Activated T-helper 17 cell treated with anti-CD3 and anti-CD28 coated beads, Interleukin-2, amount 50 U/mL, for 72 hours (primary cell): ENCODE data around the gene DMWD. TPM values are rescaled to one million over a fixed set of nuclear protein-coding genes. Genes with fewer than 3 reads are reported as not detected.
"Not testable (repeated sequence)": the region's sequence is repeated elsewhere in the genome, so short reads cannot be mapped to it uniquely, and the experiment has no call there.

Source experiments
- ATAC-seq: fragments of 150-1000 bp; cut with Tn5 transposase; replicated peaks from 2 replicates; pipeline ENCODE4 v1.10.0; 2021; ENCODE audit warnings: mild to moderate bottlenecking, moderate library complexity
- H3K27ac Mint-ChIP-seq: one replicate; pipeline ENCODE4 v1.8.0; 2022; ENCODE audit warnings: mixed read lengths
- H3K27me3 Mint-ChIP-seq: one replicate; pipeline ENCODE4 v1.8.0; 2022; ENCODE audit warnings: mixed read lengths
- H3K36me3 Mint-ChIP-seq: one replicate; pipeline ENCODE4 v1.8.0; 2022; ENCODE audit warnings: low read depth, mild to moderate bottlenecking, mixed read lengths
- H3K4me1 Mint-ChIP-seq: one replicate; pipeline ENCODE4 v1.8.0; 2022; ENCODE audit warnings: mixed read lengths
- H3K4me3 Mint-ChIP-seq: one replicate; pipeline ENCODE4 v1.8.0; 2022; ENCODE audit warnings: mild to moderate bottlenecking, mixed read lengths
- H3K9me3 Mint-ChIP-seq: one replicate; pipeline ENCODE4 v1.8.0; 2022; ENCODE audit warnings: mixed read lengths
- total RNA-seq, 2 donors: library from RNA; stranded (reverse); gene quantifications; one replicate each; pipeline ENCODE4 v1.2.3, GENCODE V29; 2022

DMWD gene
- total RNA-seq, 2 donors from 2014 or later, result 33.1 to 38.9 TPM

DNA sequence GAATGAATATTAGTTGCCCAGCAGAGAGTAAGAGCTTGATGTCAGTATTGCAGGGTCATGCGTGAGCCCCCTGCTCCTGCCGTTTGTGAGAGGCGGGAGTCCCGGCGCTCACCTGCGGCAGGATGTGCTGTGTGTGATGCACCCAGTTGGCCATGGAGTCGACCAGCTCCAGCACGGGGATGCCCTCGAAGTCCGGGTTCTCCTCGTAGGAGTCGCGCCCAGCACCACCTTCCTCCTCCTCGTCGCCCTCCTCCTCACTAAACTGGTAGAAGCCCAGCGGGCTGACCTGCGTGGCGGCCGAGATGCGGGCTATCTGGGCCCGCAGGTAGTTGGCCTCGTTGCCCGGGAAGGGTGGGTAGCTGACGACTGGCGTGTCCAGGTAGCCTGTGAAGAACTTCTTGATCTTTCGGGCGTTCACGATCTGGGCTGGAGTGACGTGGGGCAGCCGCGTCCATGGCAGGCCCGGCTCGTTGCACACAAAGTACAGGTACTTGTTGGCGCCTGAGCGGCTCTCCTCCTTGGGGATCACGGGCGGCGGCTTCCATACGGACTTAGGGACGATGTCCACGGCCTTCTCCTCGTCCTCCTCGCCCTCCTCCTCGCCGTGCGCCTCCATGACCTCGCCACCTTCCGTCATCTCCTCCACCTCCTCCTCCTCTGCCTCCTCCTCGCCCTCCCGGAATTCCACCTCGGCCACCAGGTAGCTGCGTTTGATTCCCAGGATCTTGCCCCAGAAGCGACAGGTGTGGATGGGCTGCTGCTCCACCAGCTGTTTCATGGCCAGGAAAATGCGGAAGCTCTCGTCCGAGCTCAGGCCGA is 11.7 kb upstream of the DMWD start:
- peaks cover 6% of the 10 kb centered on the region for H3K27me3 Mint-ChIP-seq
- no peak overlapping the region for H3K27ac Mint-ChIP-seq
- H3K36me3 Mint-ChIP-seq, result no peaks in the 10 kb centered on the region
- no peaks in the 10 kb centered on the region for H3K4me1 Mint-ChIP-seq
- H3K9me3 Mint-ChIP-seq, result no peaks in the 10 kb centered on the region
- no peak for ATAC-seq
- H3K4me3 Mint-ChIP-seq, result no peak overlapping the region

GRCh38 chr19:45801603-45802175 is 9.0 kb upstream of the DMWD start:
- Mint-ChIP-seq H3K27ac (no peak overlapping the region), H3K27me3 (peaks cover 14% of the 10 kb centered on the region), H3K9me3 (no peaks in the 10 kb centered on the region), H3K36me3 (no peaks in the 10 kb centered on the region), H3K4me3 (no peak overlapping the region), H3K4me1 (peaks cover 5% of the 10 kb centered on the region)
- no peak for ATAC-seq

GRCh38 chr19:45800070-45800553 is 7.5 kb upstream of the DMWD start:
- Mint-ChIP-seq H3K4me3 (no peak overlapping the region), H3K27ac (no peak overlapping the region), H3K36me3 (no peaks in the 10 kb centered on the region), H3K27me3 (peaks cover 14% of the 10 kb centered on the region), H3K9me3 (no peaks in the 10 kb centered on the region), H3K4me1 (peaks cover 5% of the 10 kb centered on the region)
- ATAC-seq, result no peak

GRCh38 chr19:45799541-45799940 is 6.9 kb upstream of the DMWD start:
- not testable (repeated sequence) for H3K27ac Mint-ChIP-seq, H3K36me3 Mint-ChIP-seq, H3K9me3 Mint-ChIP-seq, H3K4me1 Mint-ChIP-seq, H3K4me3 Mint-ChIP-seq, ATAC-seq
- peaks cover 19% of the 10 kb centered on the region for H3K27me3 Mint-ChIP-seq

- Mint-ChIP-seq H3K36me3 (no peaks in the 10 kb centered on the region), H3K4me1 (peaks cover 6% of the 10 kb centered on the region), H3K9me3 (no peaks in the 10 kb centered on the region), H3K4me3 (no peak overlapping the region), H3K27me3 (peaks cover 19% of the 10 kb centered on the region), H3K27ac (no peak overlapping the region)
- ATAC-seq, result peak; percentile 74
These were observed 6.4 kb upstream of the DMWD start for GRCh38 chr19:45798995-45799517.

- peaks cover 16% of the 10 kb centered on the region for H3K27me3 Mint-ChIP-seq
- peaks cover 33% of the 10 kb centered on the region for H3K4me1 Mint-ChIP-seq
- no peak overlapping the region for H3K4me3 Mint-ChIP-seq
- H3K27ac Mint-ChIP-seq, result no peak overlapping the region
- H3K9me3 Mint-ChIP-seq, result no peaks in the 10 kb centered on the region
- H3K36me3 Mint-ChIP-seq, result peaks cover 34% of the 10 kb centered on the region
- no peak for ATAC-seq
These were observed 2.0 kb upstream of the DMWD start for GRCh38 chr19:45794627-45795026.

DNA sequence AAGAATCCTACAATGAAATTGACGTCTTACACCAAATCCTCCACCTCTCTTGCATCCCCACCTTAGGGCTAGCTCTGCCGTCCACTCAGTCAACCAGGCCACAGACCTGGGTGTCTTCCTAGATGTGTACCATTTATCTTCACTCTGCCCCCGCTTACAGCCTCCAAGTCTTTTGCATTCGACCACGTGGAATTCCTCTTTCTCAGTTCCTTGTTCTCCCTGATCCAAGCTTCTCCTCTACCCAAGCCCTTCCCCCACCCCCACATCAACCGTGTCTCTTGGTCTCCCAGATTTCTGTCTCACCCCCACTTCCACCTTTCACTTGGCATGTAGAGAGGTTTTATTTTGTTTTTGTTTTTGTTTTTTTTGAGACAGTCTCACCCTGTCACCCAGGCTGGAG is 1.2 kb upstream of the DMWD start:
- H3K36me3 Mint-ChIP-seq, result peaks cover 42% of the 10 kb centered on the region

DNA sequence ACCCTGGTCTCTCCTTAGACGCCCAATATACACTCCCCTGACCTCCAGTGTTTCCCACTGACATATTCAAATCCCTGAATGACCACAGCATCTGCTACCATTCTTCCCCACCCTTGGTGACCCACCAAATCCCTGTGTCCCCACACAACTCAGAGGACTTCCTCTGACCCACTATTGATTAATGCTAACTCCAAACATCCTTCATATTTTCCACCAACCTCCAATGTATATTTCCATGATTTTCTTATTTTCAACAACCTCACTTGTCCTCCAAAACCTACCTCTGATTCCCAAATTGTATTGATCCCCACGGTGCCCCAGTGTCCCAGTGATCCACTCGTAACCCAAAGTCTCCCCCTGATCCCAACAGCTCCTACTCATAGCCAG is 526 bp upstream of the DMWD start:
- peak overlapping the region; percentile 68 for H3K4me3 Mint-ChIP-seq
- ATAC-seq, result no peak
- H3K4me1 Mint-ChIP-seq, result peaks cover 28% of the 10 kb centered on the region
- H3K9me3 Mint-ChIP-seq, result no peaks in the 10 kb centered on the region
- H3K27me3 Mint-ChIP-seq, result peaks cover 11% of the 10 kb centered on the region
- peak overlapping the region; percentile 92 for H3K27ac Mint-ChIP-seq
- H3K36me3 Mint-ChIP-seq, result peaks cover 49% of the 10 kb centered on the region

More for the DNA sequence above, 1.2 kb upstream of the DMWD start:
- Mint-ChIP-seq H3K27me3 (peaks cover 12% of the 10 kb centered on the region), H3K27ac (peak overlapping the region; percentile 92), H3K4me1 (peaks cover 29% of the 10 kb centered on the region), H3K9me3 (no peaks in the 10 kb centered on the region), H3K4me3 (peak overlapping the region; percentile 68)
- no peak for ATAC-seq

DNA sequence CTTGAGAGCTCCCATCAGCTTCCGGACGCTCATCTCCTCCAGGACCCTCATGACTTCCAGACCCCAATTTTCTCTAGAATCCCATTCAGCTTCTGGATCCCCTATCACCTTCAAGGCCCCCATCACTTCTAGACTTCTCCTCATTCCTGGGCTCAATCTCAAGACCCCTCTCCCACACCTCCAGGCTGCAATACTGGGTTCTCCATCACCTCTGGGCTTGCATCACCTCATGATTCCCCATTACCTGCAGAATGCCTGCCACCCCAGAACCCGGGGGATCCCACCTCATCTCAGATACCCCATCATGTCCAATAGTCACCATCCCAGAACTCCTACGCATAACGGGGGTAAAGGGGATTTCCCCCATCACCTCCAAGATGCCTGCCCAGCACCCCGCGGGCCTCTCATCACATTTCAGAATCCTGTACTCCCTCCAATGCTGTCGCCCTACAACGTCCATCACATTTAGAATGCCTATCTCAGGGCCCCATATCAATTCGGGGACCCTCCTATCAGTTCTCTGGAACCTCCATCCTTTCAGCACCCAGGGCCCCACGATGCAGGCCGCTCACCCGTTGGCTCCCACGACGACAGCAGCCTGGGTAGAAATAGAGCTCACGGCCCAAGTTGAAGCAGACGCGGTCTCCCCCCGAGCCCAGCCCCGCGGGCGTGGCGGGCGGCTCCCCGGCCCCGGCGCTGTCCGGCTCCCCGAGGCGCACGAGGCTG is 738 bp downstream of the DMWD start:
- Mint-ChIP-seq H3K9me3 (no peaks in the 10 kb centered on the region), H3K27ac (peak overlapping the region; percentile 92), H3K27me3 (peaks cover 8% of the 10 kb centered on the region), H3K36me3 (peaks cover 62% of the 10 kb centered on the region), H3K4me3 (peak overlapping the region; percentile 96), H3K4me1 (peaks cover 28% of the 10 kb centered on the region)
- peak; percentile 2 for ATAC-seq

DNA sequence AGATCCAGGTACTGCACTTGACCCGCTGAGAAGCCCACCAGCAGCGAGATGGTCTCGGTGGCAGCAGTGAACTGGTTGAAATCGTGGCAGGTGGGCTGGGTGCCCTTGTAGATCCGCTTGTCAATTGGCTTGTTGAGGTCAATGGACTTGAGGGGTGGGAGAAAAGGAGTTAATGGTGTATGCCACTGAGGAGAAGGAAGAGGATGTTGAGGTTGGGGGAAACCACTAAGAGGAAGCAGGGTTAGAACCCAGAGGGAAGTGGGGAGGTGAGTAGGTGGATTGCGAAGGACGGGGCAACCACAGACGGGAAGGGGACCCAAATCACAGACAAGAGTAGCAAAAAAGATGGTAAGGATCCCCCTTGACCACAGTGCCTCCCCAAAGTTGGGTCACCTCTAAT is 1.7 kb downstream of the DMWD start:
- Mint-ChIP-seq H3K36me3 (peaks cover 71% of the 10 kb centered on the region), H3K27ac (peak overlapping the region; percentile 92), H3K4me3 (peak overlapping the region; percentile 96), H3K4me1 (peaks cover 28% of the 10 kb centered on the region), H3K9me3 (no peaks in the 10 kb centered on the region), H3K27me3 (peaks cover 8% of the 10 kb centered on the region)
- ATAC-seq, result no peak

DNA sequence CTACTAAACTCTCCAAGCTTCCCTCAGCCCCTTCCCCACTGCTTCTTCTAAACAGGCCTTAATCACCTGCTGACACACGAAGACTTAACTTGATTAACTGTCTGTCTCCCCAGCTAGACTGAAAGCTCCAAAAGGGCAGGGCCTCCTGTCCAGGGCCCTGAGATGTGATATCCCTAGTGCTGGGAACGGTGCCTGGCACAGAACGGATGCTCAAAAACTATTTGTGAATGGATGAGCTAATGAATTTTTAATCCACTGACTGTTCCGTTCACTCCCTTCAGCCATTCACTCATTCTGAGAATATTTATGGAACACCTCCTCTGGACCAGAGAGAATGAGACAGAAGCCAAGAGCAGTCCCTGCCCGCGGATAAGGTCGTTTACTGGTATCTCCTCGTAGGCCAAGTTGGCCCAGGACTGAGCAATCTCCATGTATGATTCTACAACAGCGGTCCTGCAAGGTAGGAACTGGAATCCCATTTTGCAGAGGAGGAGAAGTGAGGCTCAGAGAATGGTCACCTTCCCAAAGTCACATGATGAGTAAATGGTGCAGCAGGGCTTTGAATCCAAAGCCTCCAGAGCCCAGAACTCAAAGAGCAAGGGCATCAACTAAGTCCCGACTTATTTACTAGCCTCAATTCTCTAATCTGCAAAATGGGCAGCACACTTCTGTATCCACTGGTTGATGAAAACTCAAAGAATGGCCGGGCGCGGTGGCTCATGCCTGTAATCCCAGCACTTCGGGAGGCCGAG is 3.4 kb downstream of the DMWD start:
- Mint-ChIP-seq H3K27ac (no peak overlapping the region), H3K27me3 (peaks cover 3% of the 10 kb centered on the region), H3K9me3 (no peaks in the 10 kb centered on the region), H3K4me1 (peaks cover 28% of the 10 kb centered on the region), H3K36me3 (peaks cover 71% of the 10 kb centered on the region), H3K4me3 (no peak overlapping the region)
- no peak for ATAC-seq

DNA sequence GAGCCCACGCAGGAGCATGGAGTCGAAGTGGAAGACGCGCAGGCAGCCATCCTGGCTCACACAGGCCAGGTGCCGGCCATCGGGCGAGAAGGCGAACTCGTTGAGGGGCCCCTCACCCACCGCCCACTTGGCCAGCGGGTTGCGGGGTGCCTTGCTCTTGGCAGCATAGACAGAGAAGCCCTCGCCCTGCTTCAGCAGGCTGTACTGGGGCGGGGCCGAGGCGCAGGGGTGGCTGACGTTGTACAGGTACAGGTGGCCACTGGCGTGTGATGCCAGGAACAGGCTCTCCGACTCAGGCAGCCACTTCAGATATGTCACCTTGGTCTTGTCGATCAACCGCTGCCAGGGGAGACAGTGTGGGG is 6.1 kb downstream of the DMWD start:
- Mint-ChIP-seq H3K9me3 (no peaks in the 10 kb centered on the region), H3K36me3 (peaks cover 63% of the 10 kb centered on the region), H3K4me3 (no peak overlapping the region), H3K27ac (no peak overlapping the region), H3K27me3 (no peaks in the 10 kb centered on the region), H3K4me1 (peaks cover 9% of the 10 kb centered on the region)
- ATAC-seq, result no peak

DNA sequence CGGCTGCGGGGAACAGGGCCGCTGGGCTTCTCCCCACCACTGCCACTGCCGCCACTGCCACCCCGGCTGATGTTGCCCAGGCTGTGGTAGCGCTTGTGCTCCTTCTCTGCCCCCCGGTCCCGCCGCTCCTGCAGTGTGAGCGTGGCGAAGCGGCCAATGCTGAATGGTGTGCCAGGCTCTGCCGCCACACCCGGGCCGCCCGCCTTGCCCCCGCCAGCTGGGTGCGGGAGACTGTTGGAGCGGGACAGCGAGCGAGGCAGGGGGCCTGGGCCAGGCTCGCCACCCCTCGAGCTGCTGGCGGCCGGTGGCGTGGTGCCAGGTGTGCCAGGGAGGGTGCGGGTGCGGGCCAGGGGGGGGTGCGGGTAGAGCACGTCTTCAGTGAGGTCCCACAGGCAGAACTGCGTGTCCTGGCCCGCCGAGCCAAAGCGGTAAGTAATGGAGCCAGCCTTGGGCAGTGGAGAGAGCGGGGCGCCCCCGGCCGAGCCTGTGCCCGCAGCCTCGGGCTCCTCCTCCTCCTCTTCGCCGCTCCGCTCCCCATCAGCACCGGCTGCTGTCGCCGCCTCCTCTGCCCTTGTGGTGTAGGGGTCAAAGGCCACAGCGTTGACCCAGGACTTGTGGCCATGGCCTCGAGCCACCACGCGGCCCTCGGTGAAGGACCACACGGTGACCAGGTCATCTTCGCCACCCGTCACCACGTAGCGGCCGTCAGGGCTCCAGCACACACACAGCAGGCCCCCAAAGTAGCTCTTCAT is 6.7 kb downstream of the DMWD start:
- ATAC-seq, result no peak
- Mint-ChIP-seq H3K9me3 (no peaks in the 10 kb centered on the region), H3K4me3 (no peak overlapping the region), H3K36me3 (peaks cover 57% of the 10 kb centered on the region), H3K27me3 (peaks cover 2% of the 10 kb centered on the region), H3K27ac (no peak overlapping the region), H3K4me1 (peaks cover 5% of the 10 kb centered on the region)
